GM12891 (cell line): ENCODE results near the gene SRP72. TPM values are rescaled to one million over a fixed set of nuclear protein-coding genes. Genes with fewer than 3 reads are reported as not detected.

Experiments
- DNase-seq: peaks from one replicate; pipeline ENCODE4 v3.0.0; 2011; ENCODE audit warnings: low spot score; ENCODE audit not compliant: insufficient read length
- FAIRE-seq: peaks from 2 replicates; lab custom pipeline; 2011; peaks lifted over from hg19 to GRCh38; lab: Jason Lieb, UNC
- PAX5 ChIP-seq: IDR thresholded peaks from 2 replicates; pipeline ENCODE4 v1.6.1; 2011; ENCODE audit warnings: low read length, moderate library complexity, mild to moderate bottlenecking; ENCODE audit not compliant: insufficient read depth, severe bottlenecking
- POLR2A ChIP-seq: IDR thresholded peaks from 2 replicates; pipeline ENCODE4 v1.6.1; 2011; ENCODE audit warnings: low read depth, low read length, control low read depth
- POLR2AphosphoS5 ChIP-seq: IDR thresholded peaks from 2 replicates; pipeline ENCODE4 v1.6.1; 2011; ENCODE audit warnings: low read depth, low read length, control low read depth
- POU2F2 ChIP-seq: IDR thresholded peaks from 2 replicates; pipeline ENCODE4 v1.6.1; 2011; ENCODE audit warnings: low read depth, mild to moderate bottlenecking, control low read depth, low read length, moderate library complexity
- SPI1 ChIP-seq: IDR thresholded peaks from 2 replicates; pipeline ENCODE4 v1.6.1; 2011; ENCODE audit warnings: low read depth, low read length, control low read depth
- TAF1 ChIP-seq: IDR thresholded peaks from 2 replicates; pipeline ENCODE4 v1.6.1; 2011; ENCODE audit warnings: low read depth, low read length, control low read depth
- polyA plus RNA-seq: library from polyadenylated mRNA; unstranded; fragments of >200 nt; gene quantifications from one replicate; pipeline ENCODE4 v1.2.1, GENCODE V29; 2012; ENCODE audit warnings: low read depth, missing spikeins, inconsistent platforms; ENCODE audit not compliant: missing spikeins

The SRP72 gene, protein sequence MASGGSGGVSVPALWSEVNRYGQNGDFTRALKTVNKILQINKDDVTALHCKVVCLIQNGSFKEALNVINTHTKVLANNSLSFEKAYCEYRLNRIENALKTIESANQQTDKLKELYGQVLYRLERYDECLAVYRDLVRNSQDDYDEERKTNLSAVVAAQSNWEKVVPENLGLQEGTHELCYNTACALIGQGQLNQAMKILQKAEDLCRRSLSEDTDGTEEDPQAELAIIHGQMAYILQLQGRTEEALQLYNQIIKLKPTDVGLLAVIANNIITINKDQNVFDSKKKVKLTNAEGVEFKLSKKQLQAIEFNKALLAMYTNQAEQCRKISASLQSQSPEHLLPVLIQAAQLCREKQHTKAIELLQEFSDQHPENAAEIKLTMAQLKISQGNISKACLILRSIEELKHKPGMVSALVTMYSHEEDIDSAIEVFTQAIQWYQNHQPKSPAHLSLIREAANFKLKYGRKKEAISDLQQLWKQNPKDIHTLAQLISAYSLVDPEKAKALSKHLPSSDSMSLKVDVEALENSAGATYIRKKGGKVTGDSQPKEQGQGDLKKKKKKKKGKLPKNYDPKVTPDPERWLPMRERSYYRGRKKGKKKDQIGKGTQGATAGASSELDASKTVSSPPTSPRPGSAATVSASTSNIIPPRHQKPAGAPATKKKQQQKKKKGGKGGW
- 61.0 TPM for polyA plus RNA-seq

DNA sequence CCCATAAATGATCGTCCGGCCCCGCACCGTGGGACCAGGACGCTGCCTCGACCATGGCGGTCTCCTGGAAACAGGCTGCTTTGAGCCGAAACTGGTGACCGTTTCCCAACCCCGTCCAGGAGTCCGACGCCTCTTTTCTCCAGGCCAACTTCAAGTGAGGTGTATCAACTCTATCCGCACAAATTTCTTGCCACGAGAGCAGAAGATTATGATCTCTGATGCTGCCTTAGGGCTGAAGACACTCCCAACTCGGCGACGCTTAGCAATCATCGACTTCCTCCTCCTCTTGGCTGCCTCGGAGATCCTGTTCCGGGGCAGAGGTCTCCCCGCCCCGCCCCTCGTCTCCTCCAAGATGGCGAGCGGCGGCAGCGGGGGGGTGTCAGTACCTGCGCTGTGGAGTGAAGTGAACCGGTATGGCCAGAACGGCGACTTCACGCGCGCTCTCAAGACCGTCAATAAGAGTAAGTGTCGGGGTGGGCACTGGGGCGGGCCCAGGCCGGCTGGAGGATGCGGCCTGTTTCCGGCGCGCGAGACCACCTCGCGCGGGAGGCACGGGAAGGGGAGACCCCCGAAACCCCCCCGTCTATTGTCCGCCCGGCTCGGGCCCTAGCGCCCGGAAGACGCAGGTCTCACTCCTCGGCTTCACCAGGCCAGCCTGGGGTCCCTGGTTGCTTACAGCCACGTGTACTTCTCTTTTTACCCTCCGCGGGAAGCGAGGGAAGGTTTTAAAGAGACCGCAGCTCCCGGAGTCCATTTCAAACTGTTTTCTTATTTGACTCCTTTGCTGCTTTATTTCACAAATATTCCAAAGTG lies at the start of gene SRP72:
TSS of gene SRP72 (plus strand) at position 334 of the 813 bp plus-strand sequence. CDS start at position 353, 19 bp downstream.
- peak; percentile 85 for FAIRE-seq
- peak; percentile 73 for DNase-seq

DNA sequence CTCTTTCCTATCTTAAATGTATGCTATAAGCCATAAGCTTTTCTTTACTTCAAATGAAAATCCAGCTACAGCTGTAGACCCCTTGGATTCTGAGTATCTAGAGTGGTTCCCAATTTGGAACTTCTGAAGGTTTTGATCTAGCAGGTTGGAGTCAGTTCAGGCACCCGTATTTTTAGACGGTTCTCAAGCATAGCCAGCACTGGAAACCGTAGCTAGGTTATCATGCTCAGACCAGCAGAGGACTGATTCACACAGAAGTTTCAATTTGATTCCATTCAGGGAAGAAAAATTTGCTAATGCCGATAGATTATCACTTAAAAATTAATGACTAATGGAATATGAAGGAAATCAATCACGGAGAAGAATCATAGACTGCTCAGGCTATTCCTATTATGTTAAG lies 43.2 kb upstream of the SRP72 start:
- DNase-seq, result no peak
- FAIRE-seq, result no peak
- TF ChIP-seq PAX5 (no peak), POLR2A (no peak), SPI1 (no peak), POU2F2 (no peak), TAF1 (no peak), POLR2AphosphoS5 (no peak)

More for the DNA sequence above, at the start of gene SRP72:
- 0 out of 2 replicates have a peak, but pooled peaks have one; percentile 15 for TF ChIP-seq POU2F2
- no peak for TF ChIP-seq PAX5
- TF ChIP-seq TAF1, result peak; percentile 96
- peak; percentile 54 for TF ChIP-seq SPI1
- peak; percentile 91 for TF ChIP-seq POLR2A
- peak; percentile 92 for TF ChIP-seq POLR2AphosphoS5

DNA sequence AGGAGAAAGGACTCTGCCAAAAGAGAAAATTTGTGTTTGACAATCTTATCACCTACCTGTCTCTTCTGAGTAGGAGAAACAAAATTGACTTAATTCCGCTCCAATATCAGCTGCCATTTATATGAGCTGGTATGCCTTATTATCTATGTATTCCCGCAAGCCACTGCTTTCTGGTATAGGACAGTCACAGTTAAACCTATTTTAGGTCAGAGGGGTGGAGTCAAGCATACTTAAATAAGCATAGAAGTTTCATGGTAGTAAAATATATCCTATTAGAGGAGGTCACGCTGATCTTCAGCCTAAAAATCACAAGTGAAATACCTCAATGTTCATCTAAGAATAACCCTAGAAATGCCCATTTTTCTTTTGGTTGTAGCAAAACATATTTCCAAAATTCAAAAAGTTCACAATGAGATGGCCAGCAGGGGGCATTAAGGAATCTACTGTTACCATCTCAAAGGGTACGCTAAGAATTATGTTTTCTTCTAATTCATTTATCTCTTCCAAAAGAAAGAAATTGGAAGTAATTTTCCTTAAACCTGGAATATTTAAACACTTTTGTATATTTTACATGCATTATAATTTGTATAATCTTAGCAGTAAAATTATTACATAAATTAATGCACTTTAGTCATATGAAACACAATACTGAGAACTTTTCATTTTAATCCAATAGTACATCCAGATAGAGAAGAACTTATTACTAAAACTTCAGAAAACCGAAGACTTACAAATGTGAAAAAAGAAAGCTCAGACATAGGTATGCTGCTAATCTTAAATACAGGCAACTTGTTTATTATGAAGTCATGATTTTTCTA lies 42.5 kb upstream of the SRP72 start:
- TF ChIP-seq PAX5 (no peak), TAF1 (no peak), POU2F2 (no peak), POLR2AphosphoS5 (no peak), POLR2A (no peak), SPI1 (no peak)
- no peak for DNase-seq

DNA sequence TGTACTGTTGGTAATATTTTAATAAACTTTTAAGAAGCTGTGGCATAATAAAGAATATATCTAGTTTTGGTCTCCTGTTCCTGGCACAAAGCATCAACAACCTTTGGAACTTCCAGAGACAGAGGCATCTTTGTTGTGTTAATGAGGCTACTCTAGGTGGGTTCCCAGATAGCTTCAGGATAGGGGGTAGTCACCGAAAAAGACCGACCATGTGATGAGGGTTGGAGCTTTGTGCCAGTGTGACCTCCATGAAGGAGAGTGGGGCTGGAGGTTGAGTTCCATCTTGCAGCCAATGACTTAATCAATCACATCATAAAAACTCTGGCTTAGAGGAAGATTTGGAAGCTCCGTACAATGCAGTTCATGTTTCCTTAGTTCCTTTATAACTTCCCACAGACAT lies 41.9 kb upstream of the SRP72 start:
- DNase-seq (no peak), FAIRE-seq (peak; percentile 76)
- TF ChIP-seq POU2F2 (no peak), TAF1 (no peak), POLR2AphosphoS5 (no peak), PAX5 (no peak), POLR2A (no peak), SPI1 (no peak)

More for the DNA sequence above, 42.5 kb upstream of the SRP72 start:
- peak; percentile 43 for FAIRE-seq

DNA sequence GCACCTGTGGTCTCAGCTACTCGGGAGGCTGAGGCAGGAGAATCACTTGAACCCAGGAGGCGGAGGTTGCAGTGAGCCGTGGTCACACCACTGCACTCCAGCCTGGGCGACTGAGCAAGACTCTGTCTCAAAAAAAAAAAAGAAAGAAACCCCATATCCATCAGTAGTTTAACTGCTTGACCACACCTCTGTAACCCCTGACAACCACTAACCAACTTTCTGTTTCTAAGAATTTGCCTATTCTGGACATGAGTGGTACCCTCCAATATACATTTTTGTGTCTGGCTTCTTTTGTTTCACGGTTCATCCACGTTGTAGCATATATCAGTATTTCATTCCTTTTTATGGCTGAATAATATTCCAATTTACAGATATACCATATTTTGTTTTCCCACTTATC lies 41.1 kb upstream of the SRP72 start:
- DNase-seq (no peak), FAIRE-seq (no peak)

DNA sequence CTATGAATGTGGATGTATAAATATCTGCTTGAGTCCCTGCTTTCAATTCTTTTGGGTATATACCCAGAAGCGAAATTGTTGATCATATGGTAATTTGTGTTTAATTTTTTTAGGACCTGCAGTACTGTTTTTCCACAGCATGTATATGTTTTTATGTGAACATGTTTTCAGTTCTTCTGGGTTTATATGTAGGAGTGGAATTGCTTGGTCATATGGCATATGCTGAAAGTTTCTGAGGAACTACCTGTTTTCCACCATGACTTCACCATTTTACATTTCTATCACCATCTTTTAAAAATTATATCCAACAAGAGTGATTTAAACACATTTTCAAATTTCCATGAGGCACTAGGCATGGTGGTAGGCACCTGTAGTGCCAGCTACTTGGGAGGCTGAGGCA lies 40.2 kb upstream of the SRP72 start:
- no peak for TF ChIP-seq POLR2A
- TF ChIP-seq TAF1, result no peak
- DNase-seq, result no peak
- peak; percentile 43 for FAIRE-seq

More for the DNA sequence above, 41.1 kb upstream of the SRP72 start:
- TF ChIP-seq PAX5 (no peak), POU2F2 (no peak), SPI1 (no peak), TAF1 (no peak), POLR2AphosphoS5 (no peak)

DNA sequence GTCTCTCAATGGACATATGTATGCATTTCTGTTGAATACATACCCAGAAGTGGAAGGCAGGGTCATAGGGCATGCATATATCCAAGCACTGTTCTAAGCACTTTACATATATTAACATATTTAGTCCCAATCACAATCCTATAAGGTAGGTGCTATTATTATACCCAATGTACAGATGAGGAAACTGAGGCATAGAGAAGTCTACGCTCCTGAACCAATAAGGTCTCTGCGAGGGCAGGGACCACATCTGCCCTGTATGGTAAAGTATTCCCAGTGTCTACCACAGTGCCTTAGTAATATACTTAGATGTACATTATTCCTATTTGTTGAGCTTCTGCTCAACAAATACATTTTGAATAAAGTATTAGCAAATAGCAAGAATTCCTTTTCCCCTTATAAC lies 37.2 kb upstream of the SRP72 start:
- TF ChIP-seq POU2F2 (no peak), POLR2AphosphoS5 (no peak), POLR2A (no peak), PAX5 (no peak), TAF1 (no peak), SPI1 (no peak)
- no peak for FAIRE-seq
- DNase-seq, result no peak

DNA sequence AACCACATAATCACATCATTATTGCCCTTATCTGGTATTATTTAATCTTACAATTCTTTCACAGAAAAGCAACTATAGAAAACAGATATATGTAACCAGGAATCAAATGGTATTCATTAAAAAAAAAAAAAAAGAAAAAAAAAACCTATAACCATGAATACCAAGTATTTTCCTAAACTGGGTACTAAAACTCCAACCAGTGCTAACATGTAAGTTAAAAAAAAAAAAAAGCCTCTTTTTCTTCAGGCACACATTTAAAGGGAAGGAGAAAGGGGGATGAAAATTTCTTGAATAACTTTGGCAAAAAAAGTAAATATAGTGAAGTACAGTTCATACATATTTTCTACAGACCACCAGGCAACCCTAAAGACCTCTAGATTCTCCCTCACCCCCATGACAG lies 34.1 kb upstream of the SRP72 start:
- TF ChIP-seq POU2F2 (no peak), PAX5 (no peak), POLR2A (no peak), POLR2AphosphoS5 (no peak), SPI1 (no peak), TAF1 (no peak)
- no peak for DNase-seq
- no peak for FAIRE-seq

DNA sequence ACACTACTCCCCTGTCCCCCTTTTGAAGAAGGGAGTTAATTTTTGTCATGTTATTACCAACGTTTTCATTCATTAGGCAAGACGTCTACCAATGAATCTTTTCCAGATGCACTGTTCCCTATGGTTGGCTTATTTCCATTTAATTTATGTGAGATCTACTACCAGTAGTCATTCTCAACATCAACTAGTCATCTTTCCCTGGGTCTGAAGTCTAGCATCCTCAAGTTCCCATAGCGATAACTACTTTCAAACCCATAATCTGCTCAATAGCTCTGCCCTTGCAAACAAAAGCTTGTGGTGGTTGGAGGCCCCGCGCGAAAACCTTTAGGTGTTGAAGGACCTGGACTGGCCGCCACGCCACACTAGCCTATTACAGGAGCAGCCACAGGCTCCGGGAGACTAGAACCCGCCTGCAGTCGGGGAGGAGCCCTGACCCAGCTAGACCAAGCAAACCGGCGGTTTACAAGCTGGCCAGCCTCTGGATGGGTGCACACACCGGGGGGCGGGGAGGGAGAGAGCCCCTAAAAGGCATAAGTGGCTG lies 32.7 kb upstream of the SRP72 start:
- TF ChIP-seq POLR2A (no peak), SPI1 (no peak), POU2F2 (no peak), POLR2AphosphoS5 (no peak), TAF1 (no peak), PAX5 (no peak)
- FAIRE-seq (no peak), DNase-seq (peak; percentile 26)
